H1 (cell line): ENCODE measurements around the gene EIF4E1B. TPM values are rescaled to one million over a fixed set of nuclear protein-coding genes. Genes with fewer than 3 reads are reported as not detected.

Experiments used
- ATF2 ChIP-seq: IDR thresholded peaks from 2 replicates; pipeline ENCODE4 v1.6.1; 2012; ENCODE audit warnings: low read length, inconsistent platforms
- CHD7 ChIP-seq: fragments of 300-600 bp; sonication (generic); IDR thresholded peaks from 2 replicates; pipeline ENCODE4 v1.7.1; 2012; ENCODE audit warnings: low read length, moderate library complexity, mild to moderate bottlenecking, inconsistent platforms; ENCODE audit not compliant: insufficient replicate concordance
- FOSL1 ChIP-seq: IDR thresholded peaks from 2 replicates; pipeline ENCODE4 v1.6.1; 2011; ENCODE audit warnings: mild to moderate bottlenecking, low read depth, low read length, moderate library complexity; ENCODE audit not compliant: insufficient read depth
- GTF2F1 ChIP-seq: IDR thresholded peaks from 2 replicates; pipeline ENCODE4 v1.6.1; 2012; ENCODE audit warnings: low read depth, low read length, improper control_type of control experiment, borderline replicate concordance
- TEAD4 ChIP-seq: IDR thresholded peaks from 2 replicates; pipeline ENCODE4 v1.6.1; 2012; ENCODE audit warnings: low read depth, low read length, inconsistent platforms, mixed read lengths
- polyA plus RNA-seq, 7 experiments: library from polyadenylated mRNA; depleted of rRNA in 3 of 7; stranded (reverse) in 5 of 7; unstranded in 2 of 7; fragments of >200 nt in 5 of 7; fragments of 200-250 nt in 2 of 7; gene quantifications; 1 replicate in 5 of 7; 2 replicates in 1 of 7; 4 replicates in 1 of 7; pipeline versions ENCODE4 v1.2.1 to v1.2.3, GENCODE V29; 2011 to 2013; ENCODE audit warnings: missing spikeins in 2 of 7, mixed read lengths in 2 of 7
- total RNA-seq: library from RNA; stranded (reverse); fragmentation: NEBNext Ultra II Directional; extraction: Animal tissue kit (Norgen Biotek cat#: 25700); gene quantifications from 2 replicates; pipeline ENCODE4 v1.2.1, GENCODE V29; 2021
- TF ChIP-seq, protein P1 (sequence below): IDR thresholded peaks from 2 replicates; pipeline ENCODE4 v1.6.1; 2012; ENCODE audit warnings: inconsistent platforms

EIF4E1B gene
- total and polyA plus RNA-seq, 2 of the 8 experiments (the other 6 are each of a cell fraction or from before 2014, with no cell fraction given) = 0.97 to 1.3 TPM

GRCh38 chr5:176614805-176615478 lies 15.5 kb upstream of the EIF4E1B start (continued):
- TF ChIP-seq CHD7 (no peak), TEAD4 (no peak), GTF2F1 (no peak), FOSL1 (no peak), ATF2 (no peak)
- TF ChIP-seq, protein P1, sequence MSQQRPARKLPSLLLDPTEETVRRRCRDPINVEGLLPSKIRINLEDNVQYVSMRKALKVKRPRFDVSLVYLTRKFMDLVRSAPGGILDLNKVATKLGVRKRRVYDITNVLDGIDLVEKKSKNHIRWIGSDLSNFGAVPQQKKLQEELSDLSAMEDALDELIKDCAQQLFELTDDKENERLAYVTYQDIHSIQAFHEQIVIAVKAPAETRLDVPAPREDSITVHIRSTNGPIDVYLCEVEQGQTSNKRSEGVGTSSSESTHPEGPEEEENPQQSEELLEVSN = no peak
